GM20000 (cell line): ENCODE measurements around the gene AKAP6.

ENCODE experiments used
- DNase-seq: peaks from one replicate; pipeline ENCODE4 v3.0.0; 2012; ENCODE audit warnings: low spot score
- TF ChIP-seq, protein P1 (sequence below): IDR thresholded peaks from 2 replicates; pipeline ENCODE4 v1.5.1; 2012; ENCODE audit warnings: mild to moderate bottlenecking, control low read depth; ENCODE audit errors: extremely low read depth, missing control alignments

Gene AKAP6

DNA sequence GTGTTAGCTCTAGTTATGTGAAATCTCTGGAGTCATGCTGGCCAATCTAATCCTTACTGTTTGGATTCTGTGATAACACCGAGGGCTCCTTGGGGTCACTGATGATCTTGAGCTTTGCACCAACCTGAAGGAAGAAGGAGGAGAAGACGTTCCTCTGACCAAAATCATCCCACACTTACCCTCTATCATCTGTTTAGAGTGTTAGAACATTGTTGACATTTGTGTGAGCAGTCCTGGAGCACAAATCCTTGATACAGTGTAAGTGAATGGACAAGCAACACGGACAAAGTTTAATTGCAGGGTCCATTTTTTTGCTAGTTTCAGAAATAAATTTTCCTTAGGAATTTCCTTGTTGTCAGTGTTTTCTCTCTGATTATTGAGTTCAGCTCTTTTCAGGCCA lies 181.7 kb downstream of the AKAP6 start:
- TF ChIP-seq, protein P1, sequence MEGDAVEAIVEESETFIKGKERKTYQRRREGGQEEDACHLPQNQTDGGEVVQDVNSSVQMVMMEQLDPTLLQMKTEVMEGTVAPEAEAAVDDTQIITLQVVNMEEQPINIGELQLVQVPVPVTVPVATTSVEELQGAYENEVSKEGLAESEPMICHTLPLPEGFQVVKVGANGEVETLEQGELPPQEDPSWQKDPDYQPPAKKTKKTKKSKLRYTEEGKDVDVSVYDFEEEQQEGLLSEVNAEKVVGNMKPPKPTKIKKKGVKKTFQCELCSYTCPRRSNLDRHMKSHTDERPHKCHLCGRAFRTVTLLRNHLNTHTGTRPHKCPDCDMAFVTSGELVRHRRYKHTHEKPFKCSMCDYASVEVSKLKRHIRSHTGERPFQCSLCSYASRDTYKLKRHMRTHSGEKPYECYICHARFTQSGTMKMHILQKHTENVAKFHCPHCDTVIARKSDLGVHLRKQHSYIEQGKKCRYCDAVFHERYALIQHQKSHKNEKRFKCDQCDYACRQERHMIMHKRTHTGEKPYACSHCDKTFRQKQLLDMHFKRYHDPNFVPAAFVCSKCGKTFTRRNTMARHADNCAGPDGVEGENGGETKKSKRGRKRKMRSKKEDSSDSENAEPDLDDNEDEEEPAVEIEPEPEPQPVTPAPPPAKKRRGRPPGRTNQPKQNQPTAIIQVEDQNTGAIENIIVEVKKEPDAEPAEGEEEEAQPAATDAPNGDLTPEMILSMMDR, result no peak
- no peak for DNase-seq

GRCh38 chr14:32512348-32512747 lies 183.2 kb downstream of the AKAP6 start:
- DNase-seq, result no peak
- TF ChIP-seq, protein P1, result no peak

DNA sequence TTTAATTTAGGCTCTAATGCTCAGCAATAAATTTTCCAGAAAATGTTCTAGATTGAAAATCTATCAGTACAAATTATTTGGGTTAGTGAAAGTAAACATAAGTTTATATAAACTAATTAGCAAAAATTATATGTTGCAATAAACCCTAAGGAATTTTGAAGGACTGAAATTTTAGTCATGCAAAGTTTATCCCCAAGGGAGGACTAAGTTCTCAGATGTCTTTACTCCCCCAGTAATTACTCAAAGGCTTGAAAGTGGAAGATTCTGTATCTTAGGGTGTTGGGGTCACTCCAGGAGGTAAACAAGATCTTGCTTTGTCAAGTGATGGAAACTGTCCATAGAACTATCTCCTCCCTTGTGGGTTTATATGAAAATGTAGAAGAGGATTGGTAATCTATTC lies 183.7 kb downstream of the AKAP6 start:
- TF ChIP-seq, protein P1, result no peak
- DNase-seq, result no peak

DNA sequence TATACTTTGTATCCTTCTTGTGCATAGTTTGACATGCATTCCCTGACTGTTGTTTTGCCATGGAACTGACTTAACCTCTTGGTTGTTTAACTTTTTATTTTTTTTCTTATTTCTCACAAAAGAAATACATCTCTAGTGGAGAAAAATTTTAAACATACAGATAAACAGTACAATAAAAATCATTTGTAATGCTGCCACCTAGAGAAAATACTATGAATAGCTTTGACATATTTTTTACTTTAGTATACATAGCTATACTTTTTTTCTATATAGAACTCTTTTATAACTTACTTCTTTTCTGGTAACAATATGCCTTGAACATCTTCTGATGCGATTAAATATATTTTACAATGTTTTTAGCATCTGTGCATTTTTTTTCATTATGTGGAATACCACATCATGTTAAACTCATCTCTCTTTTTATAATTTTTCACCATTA lies 184.5 kb downstream of the AKAP6 start:
- DNase-seq, result no peak
- TF ChIP-seq, protein P1, result no peak

DNA sequence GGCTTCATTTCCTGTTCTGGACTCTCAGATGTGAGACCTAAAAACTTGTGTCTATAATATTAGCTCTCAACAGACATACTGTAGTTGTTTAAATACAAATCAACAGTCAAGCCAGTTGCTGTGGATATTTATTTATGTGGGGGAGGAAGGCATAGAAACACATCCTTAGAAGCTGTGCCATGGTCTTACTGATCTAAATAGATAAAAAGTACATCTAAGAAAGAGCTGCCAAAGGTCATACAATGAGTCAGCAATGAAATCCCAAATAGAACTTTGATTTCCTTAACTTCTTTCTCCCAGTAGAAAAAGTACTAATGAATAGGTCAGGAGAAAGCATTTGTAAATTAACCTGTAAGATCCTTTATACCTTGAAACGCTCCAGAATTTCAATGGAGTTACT lies 185.1 kb downstream of the AKAP6 start:
- no peak for DNase-seq

DNA sequence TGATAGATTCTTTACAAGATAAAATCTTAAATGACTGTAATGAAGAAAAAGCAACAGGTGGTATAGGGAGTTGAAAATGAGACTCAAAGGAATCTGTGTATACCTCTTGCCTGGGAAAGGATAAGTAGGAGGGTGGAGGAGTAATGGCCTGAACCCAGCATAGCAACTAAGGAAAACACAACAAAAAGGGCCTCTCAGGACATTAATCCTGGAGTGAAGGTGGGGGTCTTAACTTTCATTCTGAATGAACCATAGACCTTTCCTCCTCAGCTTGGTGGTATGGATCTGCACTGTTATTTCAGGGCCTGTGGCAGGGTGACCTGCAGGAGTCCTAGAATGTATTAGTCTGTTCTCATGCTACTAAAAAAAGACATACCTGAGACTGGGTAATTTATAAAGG lies 185.6 kb downstream of the AKAP6 start:
- no peak for DNase-seq

More for the DNA sequence above, 185.1 kb downstream of the AKAP6 start:
- TF ChIP-seq, protein P1, result no peak

DNA sequence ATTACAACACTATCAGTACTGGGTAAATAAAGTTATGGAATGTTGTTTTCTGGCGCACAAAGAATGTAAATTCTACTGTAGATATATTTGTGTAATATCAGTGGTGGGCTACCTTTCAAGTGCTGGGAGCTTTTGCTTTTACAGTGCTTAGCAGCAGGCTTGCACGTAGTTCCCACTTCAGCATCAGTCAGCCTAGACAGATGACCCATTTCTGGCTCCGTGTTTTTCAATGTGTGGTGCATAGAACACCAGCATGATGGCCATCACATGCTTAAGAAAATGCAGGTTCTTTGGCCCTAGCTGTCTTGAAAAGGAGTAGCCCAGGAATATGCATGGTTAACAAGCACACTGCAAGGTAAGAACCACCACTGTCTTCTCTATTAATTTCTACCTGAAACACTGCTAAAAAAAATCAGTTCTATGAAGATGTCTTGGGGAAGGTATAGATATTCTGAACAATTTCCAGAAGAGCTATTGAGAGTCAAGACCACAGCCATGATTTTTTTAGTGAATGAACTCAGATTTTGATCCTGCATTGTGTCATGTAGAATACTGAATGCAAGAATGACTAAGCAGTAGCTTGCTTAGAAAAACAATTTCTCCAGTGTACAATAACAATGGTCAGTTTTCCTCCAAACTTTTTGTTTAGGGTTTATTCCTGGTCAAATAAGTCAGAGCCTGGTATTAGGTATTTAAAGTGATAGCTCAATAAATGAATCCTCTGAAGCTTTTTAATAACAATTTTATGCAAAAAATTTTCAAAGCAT lies 195.7 kb downstream of the AKAP6 start:
- no peak for DNase-seq
- TF ChIP-seq, protein P1, result no peak

More for the DNA sequence above, 185.6 kb downstream of the AKAP6 start:
- TF ChIP-seq, protein P1, result no peak
